Measurements from ENCODE around the gene HACD3. TPM values are rescaled to one million over a fixed set of nuclear protein-coding genes. Genes with fewer than 3 reads are reported as not detected.
"Not testable (repeated sequence)": the region's sequence is repeated elsewhere in the genome, so short reads cannot be mapped to it uniquely, and the experiment has no call there.

Gene HACD3
- polyA plus RNA-seq, 1 of the 3 experiments (the other 2 are of a cell fraction), result 45.7 TPM

GRCh38 chr15:65612616-65612946 is 82.3 kb downstream of the HACD3 start:
- peak overlapping the region; percentile 96; the same call in 1 of the 2 replicates for H3K4me2 ChIP-seq
- H3F3A ChIP-seq (replicated peaks; ENCODE audit: insufficient read depth), result peaks cover 10% of the 10 kb centered on the region
- H3K9ac ChIP-seq, result no peak overlapping the region
- TF ChIP-seq TCF12 (IDR thresholded peaks at IDR 0.05), result no peak
- TF ChIP-seq TEAD4 (IDR thresholded peaks at IDR 0.05; ENCODE audit: borderline replicate concordance, insufficient read depth), result no peak
- TF ChIP-seq FOXM1 (IDR thresholded peaks at IDR 0.05; ENCODE audit: low read depth), result no peak
- TF ChIP-seq, protein P1, sequence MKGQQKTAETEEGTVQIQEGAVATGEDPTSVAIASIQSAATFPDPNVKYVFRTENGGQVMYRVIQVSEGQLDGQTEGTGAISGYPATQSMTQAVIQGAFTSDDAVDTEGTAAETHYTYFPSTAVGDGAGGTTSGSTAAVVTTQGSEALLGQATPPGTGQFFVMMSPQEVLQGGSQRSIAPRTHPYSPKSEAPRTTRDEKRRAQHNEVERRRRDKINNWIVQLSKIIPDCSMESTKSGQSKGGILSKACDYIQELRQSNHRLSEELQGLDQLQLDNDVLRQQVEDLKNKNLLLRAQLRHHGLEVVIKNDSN (IDR thresholded peaks at IDR 0.05; ENCODE audit: borderline replicate concordance, low read depth), result no peak
- TF ChIP-seq, protein P2, sequence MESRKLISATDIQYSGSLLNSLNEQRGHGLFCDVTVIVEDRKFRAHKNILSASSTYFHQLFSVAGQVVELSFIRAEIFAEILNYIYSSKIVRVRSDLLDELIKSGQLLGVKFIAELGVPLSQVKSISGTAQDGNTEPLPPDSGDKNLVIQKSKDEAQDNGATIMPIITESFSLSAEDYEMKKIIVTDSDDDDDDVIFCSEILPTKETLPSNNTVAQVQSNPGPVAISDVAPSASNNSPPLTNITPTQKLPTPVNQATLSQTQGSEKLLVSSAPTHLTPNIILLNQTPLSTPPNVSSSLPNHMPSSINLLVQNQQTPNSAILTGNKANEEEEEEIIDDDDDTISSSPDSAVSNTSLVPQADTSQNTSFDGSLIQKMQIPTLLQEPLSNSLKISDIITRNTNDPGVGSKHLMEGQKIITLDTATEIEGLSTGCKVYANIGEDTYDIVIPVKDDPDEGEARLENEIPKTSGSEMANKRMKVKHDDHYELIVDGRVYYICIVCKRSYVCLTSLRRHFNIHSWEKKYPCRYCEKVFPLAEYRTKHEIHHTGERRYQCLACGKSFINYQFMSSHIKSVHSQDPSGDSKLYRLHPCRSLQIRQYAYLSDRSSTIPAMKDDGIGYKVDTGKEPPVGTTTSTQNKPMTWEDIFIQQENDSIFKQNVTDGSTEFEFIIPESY (IDR thresholded peaks at IDR 0.05; ENCODE audit: borderline replicate concordance, low read depth), result no peak
- TF ChIP-seq FOXJ3 (CRISPR knock-in tag; IDR thresholded peaks at IDR 0.05), result no peak
- no peak for TF ChIP-seq GABPA (IDR thresholded peaks at IDR 0.05; ENCODE audit: low read depth)
- TF ChIP-seq TAF1 (IDR thresholded peaks at IDR 0.05; ENCODE audit: borderline replicate concordance, low read depth, low read length), result no peak
- WGBS (ENCODE audit: low lambda C conversion rate), result 49% methylated on average over 2 of the region's 2 CpGs
- no peak overlapping the region for H2AFZ ChIP-seq (ENCODE audit: low read depth)
- no peaks in the 10 kb centered on the region for H3K9me2 ChIP-seq
- peaks cover 39% of the 10 kb centered on the region for H3K79me2 ChIP-seq (ENCODE audit: insufficient read depth)
- H3K4me1 ChIP-seq (ENCODE audit: control insufficient read depth in 1 of 2, insufficient read depth in 2 of 2, low read depth in 1 of 2, low read length in 1 of 2), result peaks cover 14 to 16% of the 10 kb centered on the region in 2 experiments; a peak in 3 of 4 replicates
- no peaks in the 10 kb centered on the region for H3K9me3 ChIP-seq
- no peak overlapping the region for H3K27ac ChIP-seq (ENCODE audit: low read depth in 2 of 2, low read length in 1 of 2)
- ChIA-PET CTCF (interaction anchor here (1.4 to 3.2 kb wide), 6 partner anchors 11 to 257 kb away, joined by 4 to 23 read pairs (median 7); partner anchors contain the start of gene RAB11A), POLR2A (interaction anchor here (0.9 kb wide), 1 partner anchor 257 kb away, joined by 3 read pairs; the partner anchor contains the start of gene RAB11A)
- no peak for DNase-seq
- H3K36me3 ChIP-seq (replicated peaks in 1 of 2; ENCODE audit: control insufficient read depth in 1 of 2, insufficient read depth in 2 of 2, low read length in 1 of 2), result peaks cover 0 to 7% of the 10 kb centered on the region in 2 experiments
- no peaks in the 10 kb centered on the region for H3K27me3 ChIP-seq (ENCODE audit: insufficient read depth)
- H3K4me3 ChIP-seq (ENCODE audit: low read depth in 2 of 2, low read length in 1 of 2), result no peak overlapping the region; a peak in 1 of 4 replicates
- no peaks in the 10 kb centered on the region for H4K20me1 ChIP-seq (ENCODE audit: insufficient read depth)

- peaks cover 14 to 16% of the 10 kb centered on the region in 2 experiments; a peak in 3 of 4 replicates for H3K4me1 ChIP-seq (ENCODE audit: control insufficient read depth in 1 of 2, insufficient read depth in 2 of 2, low read depth in 1 of 2, low read length in 1 of 2)
- no peaks in the 10 kb centered on the region for H3K9me2 ChIP-seq
- H4K20me1 ChIP-seq (ENCODE audit: insufficient read depth), result no peaks in the 10 kb centered on the region
- no peaks in the 10 kb centered on the region for H3K9me3 ChIP-seq
- no peak overlapping the region for H3K4me2 ChIP-seq
- TF ChIP-seq, protein P2 (IDR thresholded peaks at IDR 0.05; ENCODE audit: borderline replicate concordance, low read depth), result no peak
- TF ChIP-seq NFIC (IDR thresholded peaks at IDR 0.05; ENCODE audit: borderline replicate concordance) (no peak), FOXM1 (IDR thresholded peaks at IDR 0.05; ENCODE audit: low read depth) (no peak), EZH2phosphoT487 (IDR thresholded peaks at IDR 0.05; ENCODE audit: borderline replicate concordance, low read depth) (no peak)
- TF ChIP-seq, protein P3, sequence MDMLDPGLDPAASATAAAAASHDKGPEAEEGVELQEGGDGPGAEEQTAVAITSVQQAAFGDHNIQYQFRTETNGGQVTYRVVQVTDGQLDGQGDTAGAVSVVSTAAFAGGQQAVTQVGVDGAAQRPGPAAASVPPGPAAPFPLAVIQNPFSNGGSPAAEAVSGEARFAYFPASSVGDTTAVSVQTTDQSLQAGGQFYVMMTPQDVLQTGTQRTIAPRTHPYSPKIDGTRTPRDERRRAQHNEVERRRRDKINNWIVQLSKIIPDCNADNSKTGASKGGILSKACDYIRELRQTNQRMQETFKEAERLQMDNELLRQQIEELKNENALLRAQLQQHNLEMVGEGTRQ (IDR thresholded peaks at IDR 0.05; ENCODE audit: borderline replicate concordance, low read depth, low read length), result no peak
- H3K9ac ChIP-seq, result no peak overlapping the region
- H3F3A ChIP-seq (replicated peaks; ENCODE audit: insufficient read depth), result peaks cover 10% of the 10 kb centered on the region
- no peak overlapping the region for H2AFZ ChIP-seq (ENCODE audit: low read depth)
- ChIA-PET POLR2A (interaction anchor here (0.9 kb wide), 1 partner anchor 257 kb away, joined by 3 read pairs; the partner anchor contains the start of gene RAB11A), CTCF (interaction anchor here (1.4 to 2.8 kb wide), 3 partner anchors 16 to 256 kb away, joined by 4 to 23 read pairs (median 5); partner anchors contain the start of gene RAB11A)
- H3K79me2 ChIP-seq (ENCODE audit: insufficient read depth), result peaks cover 33% of the 10 kb centered on the region
- WGBS (ENCODE audit: low lambda C conversion rate), result 81% methylated on average over 6 of the region's 6 CpGs
- H3K27ac ChIP-seq (ENCODE audit: low read depth in 2 of 2, low read length in 1 of 2), result no peak overlapping the region
- peaks cover 0 to 7% of the 10 kb centered on the region in 2 experiments for H3K36me3 ChIP-seq (replicated peaks in 1 of 2; ENCODE audit: control insufficient read depth in 1 of 2, insufficient read depth in 2 of 2, low read length in 1 of 2)
- DNase-seq, result no peak
- H3K27me3 ChIP-seq (ENCODE audit: insufficient read depth), result no peaks in the 10 kb centered on the region
- no peak overlapping the region for H3K4me3 ChIP-seq (ENCODE audit: low read depth in 2 of 2, low read length in 1 of 2)
Measured at GRCh38 chr15:65612949-65613744, 82.9 kb downstream of the HACD3 start.

DNA sequence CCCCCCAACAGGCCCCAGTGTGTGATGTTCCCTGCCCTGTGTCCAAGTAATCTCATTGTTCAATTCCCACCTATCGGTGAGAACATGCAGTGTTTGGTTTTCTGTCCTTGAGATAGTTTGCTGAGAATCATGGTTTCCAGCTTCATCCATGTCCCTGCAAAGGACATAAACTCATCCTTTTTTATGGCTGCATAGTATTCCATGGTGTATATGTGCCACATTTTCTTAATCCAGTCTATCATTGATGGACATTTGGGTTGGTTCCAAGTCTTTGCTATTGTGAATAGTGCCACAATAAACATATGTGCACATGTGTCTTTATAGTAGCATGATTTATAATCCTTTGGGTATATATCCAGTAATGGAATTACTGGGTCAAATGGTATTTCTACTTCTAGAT is 85.6 kb downstream of the HACD3 start:
- DNase-seq, result not testable (repeated sequence)
- CTCF ChIA-PET, result interaction anchor here (1.3 kb wide), 1 partner anchor 23 kb away, joined by 3 read pairs; no protein-coding TSS in a partner anchor

More for the DNA sequence above, 85.6 kb downstream of the HACD3 start:
- H3K4me2 ChIP-seq; H3K9me2 ChIP-seq; H2AFZ ChIP-seq (ENCODE audit: low read depth); H3K79me2 ChIP-seq (ENCODE audit: insufficient read depth); POLR2A ChIA-PET; H3K9ac ChIP-seq; H3K36me3 ChIP-seq (replicated peaks in 1 of 2; ENCODE audit: control insufficient read depth in 1 of 2, insufficient read depth in 2 of 2, low read length in 1 of 2); H3K9me3 ChIP-seq; H4K20me1 ChIP-seq (ENCODE audit: insufficient read depth); H3K27me3 ChIP-seq (ENCODE audit: insufficient read depth); H3K27ac ChIP-seq (ENCODE audit: low read depth in 2 of 2, low read length in 1 of 2); H3K4me3 ChIP-seq (ENCODE audit: low read depth in 2 of 2, low read length in 1 of 2): not testable (repeated sequence)
- 94% methylated on average over 1 of the region's 1 CpG for WGBS (ENCODE audit: low lambda C conversion rate)
- Histone ChIP-seq H3F3A (replicated peaks; ENCODE audit: insufficient read depth) (peaks cover 10% of the 10 kb centered on the region), H3K4me1 (ENCODE audit: control insufficient read depth in 1 of 2, insufficient read depth in 2 of 2, low read depth in 1 of 2, low read length in 1 of 2) (peaks cover 6 to 13% of the 10 kb centered on the region in 2 experiments; a peak in 3 of 4 replicates)

All from SK-N-SH (cell line).